ENCODE results near the gene BCAP29.
"Not testable (repeated sequence)": the region's sequence is repeated elsewhere in the genome, so short reads cannot be mapped to it uniquely, and the experiment has no call there.

The BCAP29 gene

GRCh38 chr7:107631588-107632491 is 51.8 kb downstream of the BCAP29 start:
- Histone ChIP-seq H2AFZ (ENCODE audit: insufficient read depth, low read length, poor library complexity) (no peak overlapping the region), H3K9me3 (ENCODE audit: insufficient read depth, low read depth, low read length) (no peaks in the 10 kb centered on the region), H3K4me2 (ENCODE audit: low read length) (no peak overlapping the region), H3K4me1 (ENCODE audit: control insufficient read depth in 1 of 2, insufficient read depth in 2 of 2, low read length in 2 of 2) (no peaks in the 10 kb centered on the region), H2BK120ac (ENCODE audit: insufficient read depth, low read length, poor library complexity) (no peak overlapping the region), H3K4ac (ENCODE audit: low read depth, low read length) (no peak overlapping the region), H3K27ac (ENCODE audit: low read depth, low read length) (no peak overlapping the region), H2BK12ac (ENCODE audit: low read length) (no peak overlapping the region), H2BK5ac (ENCODE audit: low read depth, low read length, poor library complexity) (no peak overlapping the region), H3K9ac (ENCODE audit: low read length) (no peak overlapping the region), H4K91ac (ENCODE audit: low read depth, low read length) (no peak overlapping the region), H3K23ac (ENCODE audit: low read length) (no peak overlapping the region), H3K14ac (ENCODE audit: low read length) (no peak overlapping the region), H3K18ac (ENCODE audit: low read length) (no peak overlapping the region), H3K79me1 (ENCODE audit: low read length) (no peaks in the 10 kb centered on the region), H4K8ac (ENCODE audit: low read depth, low read length) (no peak overlapping the region), H3K36me3 (ENCODE audit: control insufficient read depth in 1 of 2, insufficient read depth in 2 of 2, low read length in 2 of 2) (no peaks in the 10 kb centered on the region), H4K12ac (ENCODE audit: low read depth, low read length) (no peak overlapping the region), H3K79me2 (ENCODE audit: control insufficient read depth, insufficient read depth, low read length, poor library complexity) (no peaks in the 10 kb centered on the region), H3K4me3 (ENCODE audit: low read depth, low read length) (no peak overlapping the region), H3K27me3 (ENCODE audit: insufficient read depth, low read length) (no peaks in the 10 kb centered on the region), H2AK5ac (ENCODE audit: low read length) (no peak overlapping the region)
- DNase-seq, result no peak
- WGBS (ENCODE audit: extremely low coverage, insufficient coverage, insufficient read length), result no CpG with 5 or more reads among the region's 12 CpGs

DNA sequence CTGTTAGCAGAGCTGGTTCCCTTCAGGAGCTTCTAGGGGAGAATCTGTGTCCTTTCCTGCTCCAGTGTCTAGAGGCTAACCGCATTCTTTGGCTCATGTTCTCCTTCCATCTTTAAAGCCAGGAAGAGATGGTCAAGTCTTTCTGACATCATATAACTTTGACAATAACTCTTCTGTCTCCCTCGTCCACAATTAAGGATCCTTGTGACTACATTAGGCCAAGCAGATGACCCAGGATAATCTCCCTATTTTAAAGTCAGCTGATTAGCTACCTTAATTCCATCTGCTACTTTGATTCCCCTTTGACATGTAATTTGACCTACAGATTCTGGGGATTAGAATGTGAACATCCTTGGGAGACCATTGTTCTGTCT is 52.4 kb downstream of the BCAP29 start:
- Histone ChIP-seq H3K27me3 (ENCODE audit: insufficient read depth, low read length) (no peaks in the 10 kb centered on the region), H2BK5ac (ENCODE audit: low read depth, low read length, poor library complexity) (no peak overlapping the region), H3K79me1 (ENCODE audit: low read length) (no peaks in the 10 kb centered on the region), H3K4ac (ENCODE audit: low read depth, low read length) (no peak overlapping the region), H3K4me1 (ENCODE audit: control insufficient read depth in 1 of 2, insufficient read depth in 2 of 2, low read length in 2 of 2) (no peaks in the 10 kb centered on the region), H4K91ac (ENCODE audit: low read depth, low read length) (no peak overlapping the region), H4K8ac (ENCODE audit: low read depth, low read length) (no peak overlapping the region), H2AK5ac (ENCODE audit: low read length) (no peak overlapping the region), H3K36me3 (ENCODE audit: control insufficient read depth in 1 of 2, insufficient read depth in 2 of 2, low read length in 2 of 2) (no peaks in the 10 kb centered on the region), H3K14ac (ENCODE audit: low read length) (no peak overlapping the region), H3K9ac (ENCODE audit: low read length) (no peak overlapping the region), H3K23ac (ENCODE audit: low read length) (no peak overlapping the region), H3K4me2 (ENCODE audit: low read length) (no peak overlapping the region), H3K18ac (ENCODE audit: low read length) (no peak overlapping the region), H3K9me3 (ENCODE audit: insufficient read depth, low read depth, low read length) (no peaks in the 10 kb centered on the region), H3K79me2 (ENCODE audit: control insufficient read depth, insufficient read depth, low read length, poor library complexity) (no peaks in the 10 kb centered on the region), H3K4me3 (ENCODE audit: low read depth, low read length) (no peak overlapping the region), H3K27ac (ENCODE audit: low read depth, low read length) (no peak overlapping the region), H4K12ac (ENCODE audit: low read depth, low read length) (no peak overlapping the region), H2BK120ac (ENCODE audit: insufficient read depth, low read length, poor library complexity) (no peak overlapping the region), H2BK12ac (ENCODE audit: low read length) (no peak overlapping the region), H2AFZ (ENCODE audit: insufficient read depth, low read length, poor library complexity) (no peak overlapping the region)
- no CpG with 5 or more reads among the region's 2 CpGs for WGBS (ENCODE audit: extremely low coverage, insufficient coverage, insufficient read length)
- no peak for DNase-seq

DNA sequence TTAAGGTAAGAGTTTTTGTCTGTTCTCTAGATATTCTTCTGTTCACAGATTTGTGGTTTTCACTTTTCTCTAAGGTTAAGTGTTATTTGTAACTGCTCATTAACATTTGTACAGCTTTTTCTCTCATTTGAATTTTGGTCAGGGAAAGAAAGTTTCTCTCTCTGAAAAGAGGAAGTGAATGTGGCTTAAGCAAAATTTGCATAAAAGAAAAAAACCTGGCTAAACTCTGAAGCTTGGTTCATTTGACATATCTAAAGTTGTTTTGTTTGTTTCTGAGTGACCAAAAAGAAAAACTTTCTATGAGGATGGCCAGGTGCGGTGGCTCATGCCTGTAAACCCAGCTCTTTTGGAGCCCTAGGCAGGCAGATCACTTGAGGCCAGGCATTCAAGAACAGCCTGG is 58.5 kb downstream of the BCAP29 start:
- H4K8ac ChIP-seq (ENCODE audit: low read depth, low read length), result no peak overlapping the region
- H3K36me3 ChIP-seq (ENCODE audit: control insufficient read depth in 1 of 2, insufficient read depth in 2 of 2, low read length in 2 of 2), result no peaks in the 10 kb centered on the region
- no peak overlapping the region for H3K9ac ChIP-seq (ENCODE audit: low read length)
- no peak for DNase-seq
- H2BK120ac ChIP-seq (ENCODE audit: insufficient read depth, low read length, poor library complexity), result no peak overlapping the region
- H2BK5ac ChIP-seq (ENCODE audit: low read depth, low read length, poor library complexity), result no peak overlapping the region
- H3K23ac ChIP-seq (ENCODE audit: low read length), result no peak overlapping the region
- no peaks in the 10 kb centered on the region for H3K79me2 ChIP-seq (ENCODE audit: control insufficient read depth, insufficient read depth, low read length, poor library complexity)
- H4K12ac ChIP-seq (ENCODE audit: low read depth, low read length), result no peak overlapping the region
- no peak overlapping the region for H3K4me2 ChIP-seq (ENCODE audit: low read length)
- no peak overlapping the region for H3K4ac ChIP-seq (ENCODE audit: low read depth, low read length)
- H3K4me1 ChIP-seq (ENCODE audit: control insufficient read depth in 1 of 2, insufficient read depth in 2 of 2, low read length in 2 of 2), result no peaks in the 10 kb centered on the region
- H3K27me3 ChIP-seq (ENCODE audit: insufficient read depth, low read length), result no peaks in the 10 kb centered on the region
- H2AFZ ChIP-seq (ENCODE audit: insufficient read depth, low read length, poor library complexity), result no peak overlapping the region
- no peaks in the 10 kb centered on the region for H3K79me1 ChIP-seq (ENCODE audit: low read length)
- no CpG with 5 or more reads among the region's 1 CpG for WGBS (ENCODE audit: extremely low coverage, insufficient coverage, insufficient read length)
- no peak overlapping the region for H3K4me3 ChIP-seq (ENCODE audit: low read depth, low read length)
- no peak overlapping the region for H3K14ac ChIP-seq (ENCODE audit: low read length)
- H3K9me3 ChIP-seq (ENCODE audit: insufficient read depth, low read depth, low read length), result no peaks in the 10 kb centered on the region
- H2AK5ac ChIP-seq (ENCODE audit: low read length), result no peak overlapping the region
- no peak overlapping the region for H2BK12ac ChIP-seq (ENCODE audit: low read length)
- H3K18ac ChIP-seq (ENCODE audit: low read length), result no peak overlapping the region
- H4K91ac ChIP-seq (ENCODE audit: low read depth, low read length), result no peak overlapping the region
- H3K27ac ChIP-seq (ENCODE audit: low read depth, low read length), result no peak overlapping the region

GRCh38 chr7:107639070-107639469 is 59.0 kb downstream of the BCAP29 start:
- H3K79me2 ChIP-seq (ENCODE audit: control insufficient read depth, insufficient read depth, low read length, poor library complexity); H2BK5ac ChIP-seq (ENCODE audit: low read depth, low read length, poor library complexity); H2BK12ac ChIP-seq (ENCODE audit: low read length); H3K9ac ChIP-seq (ENCODE audit: low read length); H2AK5ac ChIP-seq (ENCODE audit: low read length); H3K4me3 ChIP-seq (ENCODE audit: low read depth, low read length); H3K4me1 ChIP-seq (ENCODE audit: control insufficient read depth in 1 of 2, insufficient read depth in 2 of 2, low read length in 2 of 2); H3K27ac ChIP-seq (ENCODE audit: low read depth, low read length); H4K8ac ChIP-seq (ENCODE audit: low read depth, low read length); H3K36me3 ChIP-seq (ENCODE audit: control insufficient read depth in 1 of 2, insufficient read depth in 2 of 2, low read length in 2 of 2); H3K27me3 ChIP-seq (ENCODE audit: insufficient read depth, low read length); H2AFZ ChIP-seq (ENCODE audit: insufficient read depth, low read length, poor library complexity); H4K91ac ChIP-seq (ENCODE audit: low read depth, low read length); H3K14ac ChIP-seq (ENCODE audit: low read length); H3K4me2 ChIP-seq (ENCODE audit: low read length); DNase-seq; H3K79me1 ChIP-seq (ENCODE audit: low read length); H2BK120ac ChIP-seq (ENCODE audit: insufficient read depth, low read length, poor library complexity); H3K9me3 ChIP-seq (ENCODE audit: insufficient read depth, low read depth, low read length); H4K12ac ChIP-seq (ENCODE audit: low read depth, low read length); H3K4ac ChIP-seq (ENCODE audit: low read depth, low read length); H3K23ac ChIP-seq (ENCODE audit: low read length); H3K18ac ChIP-seq (ENCODE audit: low read length): not testable (repeated sequence)
- no CpG with 5 or more reads among the region's 2 CpGs for WGBS (ENCODE audit: extremely low coverage, insufficient coverage, insufficient read length)

Measured in trophoblast cell (in vitro differentiated cells and primary cell).